Stimulated activated effector memory CD8-positive, alpha-beta T cell treated with anti-CD3 and anti-CD28 coated beads, Interleukin-12 subunit alpha, Interleukin-12 subunit beta, amount 100 ng/mL, for 72 hours (primary cell): ENCODE data around the gene TMEM163.
A peak's percentile ranks its signal among the peaks of the same experiment; 100 is the strongest.

Source experiments
- ATAC-seq: fragments of 150-1000 bp; cut with Tn5 transposase; 2 replicates; pipeline ENCODE4 v1.10.0; 2021
- DNase-seq, 2 donors: peaks; one replicate each; pipeline ENCODE4 v3.0.0; 2021 to 2022; ENCODE audit warnings: low spot score in 2 of 2
- H3K27ac Mint-ChIP-seq: one replicate; pipeline ENCODE4 v1.8.0; 2022; ENCODE audit warnings: mild to moderate bottlenecking, mixed read lengths
- H3K36me3 Mint-ChIP-seq: one replicate; pipeline ENCODE4 v1.8.0; 2022; ENCODE audit warnings: mild to moderate bottlenecking, mixed read lengths
- H3K4me1 Mint-ChIP-seq: one replicate; pipeline ENCODE4 v1.8.0; 2022; ENCODE audit warnings: mixed read lengths
- H3K4me3 Mint-ChIP-seq: one replicate; pipeline ENCODE4 v1.8.0; 2022; ENCODE audit warnings: mild to moderate bottlenecking, mixed read lengths
- H3K9me3 Mint-ChIP-seq: one replicate; pipeline ENCODE4 v1.8.0; 2022; ENCODE audit warnings: mixed read lengths

The TMEM163 gene

DNA sequence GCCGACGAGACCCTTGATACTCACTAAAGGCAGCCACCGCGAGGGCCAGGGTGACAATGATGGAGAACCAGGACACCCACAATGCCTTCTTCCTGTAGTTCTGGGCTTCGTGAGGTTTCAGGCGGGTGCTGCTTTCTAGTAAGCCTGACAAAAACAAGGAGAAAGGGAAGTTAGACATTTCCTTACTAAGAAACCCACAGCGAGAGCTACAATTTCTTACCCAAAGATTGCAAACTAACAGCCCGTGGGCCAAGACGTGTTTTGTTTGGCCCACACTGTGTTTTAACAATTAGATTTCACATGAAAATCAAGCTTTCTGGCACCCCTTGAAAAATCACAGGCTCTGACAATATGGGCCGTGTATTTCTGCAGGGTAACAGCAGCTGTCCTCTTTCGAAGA lies 5.6 kb downstream of the TMEM163 start:
- ATAC-seq = no peak
- Mint-ChIP-seq H3K4me1 (peaks cover 23% of the 10 kb centered on the region), H3K36me3 (no peaks in the 10 kb centered on the region), H3K27ac (no peak overlapping the region), H3K4me3 (no peak overlapping the region), H3K9me3 (no peaks in the 10 kb centered on the region)
- DNase-seq = no peak

DNA sequence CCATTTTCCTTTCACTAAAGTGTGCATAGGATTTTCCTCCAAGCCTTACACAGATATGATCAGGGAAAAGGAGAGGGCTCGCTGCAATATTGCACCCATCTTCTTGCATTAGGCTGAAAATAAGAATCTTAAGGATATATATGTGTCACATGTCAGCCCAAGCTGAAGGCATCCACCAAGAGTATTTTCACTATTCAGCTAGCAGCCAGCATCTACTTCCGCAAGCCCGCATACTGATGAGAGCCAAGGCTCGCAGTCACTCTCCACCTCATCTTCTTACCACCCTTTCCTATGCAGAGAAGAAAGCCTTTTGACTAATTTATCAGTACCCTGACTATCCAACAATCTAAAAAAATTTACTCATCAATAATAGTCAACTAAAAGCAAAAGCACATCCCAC lies 6.1 kb downstream of the TMEM163 start:
- peaks cover 22% of the 10 kb centered on the region for H3K4me1 Mint-ChIP-seq
- no peaks in the 10 kb centered on the region for H3K9me3 Mint-ChIP-seq
- no peak overlapping the region for H3K27ac Mint-ChIP-seq
- no peak overlapping the region for H3K4me3 Mint-ChIP-seq
- DNase-seq = no peak
- no peaks in the 10 kb centered on the region for H3K36me3 Mint-ChIP-seq
- no peak for ATAC-seq

DNA sequence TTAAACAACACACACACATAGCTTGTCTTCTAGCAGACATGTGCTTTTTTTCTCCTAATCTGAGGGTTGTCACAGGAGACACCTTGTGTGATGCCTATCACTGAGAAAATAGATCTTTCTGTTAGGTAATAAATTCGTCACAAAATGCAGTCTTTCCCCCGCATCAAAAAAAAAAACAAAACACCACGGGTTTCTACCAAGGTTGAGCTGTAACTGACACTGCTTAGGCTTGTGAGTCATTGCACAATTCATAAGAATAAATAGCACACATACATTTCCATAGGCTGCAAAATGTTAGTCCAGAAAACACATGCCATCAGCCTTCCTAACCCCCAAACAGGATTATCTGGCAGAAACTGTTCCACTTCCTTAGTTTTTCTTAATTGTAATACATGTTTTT lies 6.5 kb downstream of the TMEM163 start:
- no peaks in the 10 kb centered on the region for H3K36me3 Mint-ChIP-seq
- no peak overlapping the region for H3K27ac Mint-ChIP-seq
- no peak for ATAC-seq
- DNase-seq = no peak
- H3K9me3 Mint-ChIP-seq = no peaks in the 10 kb centered on the region
- H3K4me1 Mint-ChIP-seq = peaks cover 22% of the 10 kb centered on the region
- H3K4me3 Mint-ChIP-seq = no peak overlapping the region

DNA sequence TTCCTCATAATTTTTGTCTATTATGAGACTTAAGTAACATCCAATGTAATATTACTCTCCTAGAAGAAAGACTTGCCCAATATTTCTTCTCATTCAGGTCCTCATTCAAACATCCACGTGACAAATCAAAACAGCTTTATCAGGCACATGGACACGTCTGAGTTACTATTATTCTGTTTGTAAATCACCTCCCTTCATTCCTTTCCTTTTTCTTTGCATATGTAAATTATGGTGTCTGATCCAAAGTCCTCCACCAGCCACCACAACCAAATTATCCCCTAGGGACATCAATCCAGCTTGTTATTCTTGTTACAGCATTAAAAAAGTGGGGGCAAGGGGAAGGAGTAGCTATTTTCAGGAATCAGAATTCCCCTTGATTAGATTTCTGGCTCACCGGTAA lies 7.1 kb downstream of the TMEM163 start:
- H3K4me3 Mint-ChIP-seq = no peak overlapping the region
- ATAC-seq (no peak), DNase-seq (no peak)
- no peaks in the 10 kb centered on the region for H3K9me3 Mint-ChIP-seq
- no peaks in the 10 kb centered on the region for H3K36me3 Mint-ChIP-seq
- no peak overlapping the region for H3K27ac Mint-ChIP-seq
- peaks cover 25% of the 10 kb centered on the region for H3K4me1 Mint-ChIP-seq

DNA sequence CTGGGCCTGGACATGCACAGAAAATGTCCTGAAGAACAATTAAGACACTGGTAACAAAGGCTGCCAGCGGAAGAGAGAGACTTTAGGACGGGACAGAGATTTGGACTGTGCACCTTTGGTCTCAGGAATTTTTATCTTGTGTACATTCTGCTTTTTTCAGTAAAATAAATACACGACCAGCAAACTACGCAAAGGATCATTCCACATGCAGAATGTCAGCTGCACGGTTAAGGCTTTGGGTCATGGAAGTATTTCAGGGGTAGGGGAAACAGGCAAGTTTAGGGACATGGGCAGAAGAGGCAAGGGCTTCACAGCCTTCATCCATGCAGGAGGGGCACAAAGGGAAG lies 11.5 kb downstream of the TMEM163 start:
- peaks cover 20% of the 10 kb centered on the region for H3K4me1 Mint-ChIP-seq
- peaks cover 5% of the 10 kb centered on the region for H3K36me3 Mint-ChIP-seq
- H3K9me3 Mint-ChIP-seq = no peaks in the 10 kb centered on the region
- ATAC-seq = no peak
- DNase-seq = no peak
- peak overlapping the region; percentile 35 for H3K27ac Mint-ChIP-seq
- H3K4me3 Mint-ChIP-seq = no peak overlapping the region

DNA sequence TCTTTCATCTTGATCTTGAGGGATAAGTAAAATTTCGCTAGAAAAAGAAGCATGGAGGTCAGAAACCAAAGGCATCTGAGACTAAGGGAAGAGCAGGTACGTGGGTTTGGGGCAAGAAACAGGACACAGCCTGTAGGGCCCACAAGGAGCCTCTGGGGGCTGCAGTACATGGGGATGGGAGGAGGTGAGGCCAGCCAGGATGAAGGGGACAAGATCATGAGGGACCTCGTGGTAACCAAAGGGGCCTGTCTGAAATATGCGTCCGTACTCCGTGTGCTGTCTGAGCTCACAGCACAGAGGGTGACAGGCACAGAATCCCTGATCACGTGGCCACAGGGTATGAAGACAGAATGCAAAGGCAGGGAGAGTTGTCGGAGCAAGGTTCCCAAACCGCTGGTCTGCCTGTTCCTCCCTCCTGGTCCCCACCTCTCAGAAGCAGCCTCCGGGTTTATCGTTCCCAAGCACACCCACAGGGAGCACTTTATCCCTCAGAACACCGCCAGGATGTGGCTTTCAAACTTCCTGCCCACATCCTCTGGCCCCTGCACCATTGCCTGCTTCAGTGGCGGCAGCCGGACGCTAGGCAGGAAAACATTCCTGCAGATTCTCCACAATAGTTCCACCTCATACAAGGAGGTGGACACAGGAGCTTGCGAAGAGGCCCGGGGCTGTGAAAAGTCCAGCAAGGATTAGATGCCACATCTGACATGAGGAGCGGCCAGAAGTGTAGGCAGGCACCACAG lies 12.0 kb downstream of the TMEM163 start:
- Mint-ChIP-seq H3K4me1 (peaks cover 20% of the 10 kb centered on the region), H3K9me3 (no peaks in the 10 kb centered on the region), H3K4me3 (peak overlapping the region; percentile 42), H3K27ac (peak overlapping the region; percentile 35), H3K36me3 (peaks cover 5% of the 10 kb centered on the region)
- DNase-seq (no peak), ATAC-seq (peak; percentile 73)

DNA sequence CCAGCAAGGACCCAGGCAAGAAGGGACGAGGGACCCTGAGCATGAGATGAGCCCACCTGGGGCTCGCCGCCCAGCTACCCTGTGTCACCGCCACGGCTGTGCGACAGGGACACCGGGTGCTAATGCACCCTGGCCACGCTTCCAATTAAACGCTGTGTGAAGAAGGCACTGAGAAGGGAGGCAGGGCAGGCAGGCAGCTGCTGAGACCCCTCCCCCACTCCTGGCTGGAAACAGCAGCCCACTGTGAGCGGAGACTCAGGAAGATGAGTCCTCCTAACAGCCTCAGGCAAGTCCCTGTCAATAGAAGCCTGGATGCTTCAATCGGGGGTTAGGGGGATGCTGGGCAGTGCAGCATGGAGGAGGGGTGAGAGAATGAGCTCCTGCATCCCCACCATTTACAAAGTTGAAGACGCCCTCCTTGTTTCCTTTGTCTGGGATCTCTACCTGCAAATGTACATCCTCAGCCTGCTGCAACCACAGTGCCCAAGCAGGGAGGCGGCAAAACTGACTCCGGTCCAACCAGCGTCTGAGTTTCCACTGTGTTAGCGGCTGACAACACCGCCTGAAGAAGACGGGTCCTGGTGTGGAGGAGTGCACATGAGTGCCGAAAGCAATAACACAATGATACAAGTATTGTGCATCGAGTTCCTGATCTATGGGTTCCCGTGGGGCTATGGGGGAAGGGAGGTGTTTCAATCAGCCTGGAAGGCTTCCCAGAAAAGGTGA lies 12.8 kb downstream of the TMEM163 start:
- ATAC-seq (no peak), DNase-seq (no peak)
- H3K36me3 Mint-ChIP-seq = peaks cover 5% of the 10 kb centered on the region
- H3K9me3 Mint-ChIP-seq = no peaks in the 10 kb centered on the region
- H3K4me3 Mint-ChIP-seq = peak overlapping the region; percentile 42
- H3K4me1 Mint-ChIP-seq = peaks cover 20% of the 10 kb centered on the region
- peak overlapping the region; percentile 35 for H3K27ac Mint-ChIP-seq

DNA sequence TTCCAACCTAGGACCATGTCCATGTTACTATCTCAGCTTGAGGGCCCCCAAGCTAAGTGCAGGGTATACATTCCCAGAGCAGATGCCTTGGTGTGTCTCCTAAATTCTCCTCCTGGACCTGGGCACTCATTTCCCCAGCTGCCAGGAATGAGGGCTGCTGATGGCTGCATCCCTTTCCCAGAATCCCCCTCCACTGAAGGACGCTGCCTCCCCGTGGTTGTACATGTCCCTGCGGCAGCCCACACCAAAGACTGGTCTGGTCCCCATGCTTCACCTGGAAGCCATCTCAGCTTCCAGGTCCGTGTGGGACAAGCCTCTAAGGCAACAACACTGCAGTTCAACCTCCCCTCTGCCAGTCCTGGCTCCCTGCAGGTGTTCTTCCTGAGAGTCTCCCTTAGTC lies 14.6 kb downstream of the TMEM163 start:
- peaks cover 20% of the 10 kb centered on the region for H3K4me1 Mint-ChIP-seq
- no peak for ATAC-seq
- H3K4me3 Mint-ChIP-seq = no peak overlapping the region
- no peak for DNase-seq
- no peaks in the 10 kb centered on the region for H3K9me3 Mint-ChIP-seq
- peaks cover 5% of the 10 kb centered on the region for H3K36me3 Mint-ChIP-seq
- no peak overlapping the region for H3K27ac Mint-ChIP-seq

DNA sequence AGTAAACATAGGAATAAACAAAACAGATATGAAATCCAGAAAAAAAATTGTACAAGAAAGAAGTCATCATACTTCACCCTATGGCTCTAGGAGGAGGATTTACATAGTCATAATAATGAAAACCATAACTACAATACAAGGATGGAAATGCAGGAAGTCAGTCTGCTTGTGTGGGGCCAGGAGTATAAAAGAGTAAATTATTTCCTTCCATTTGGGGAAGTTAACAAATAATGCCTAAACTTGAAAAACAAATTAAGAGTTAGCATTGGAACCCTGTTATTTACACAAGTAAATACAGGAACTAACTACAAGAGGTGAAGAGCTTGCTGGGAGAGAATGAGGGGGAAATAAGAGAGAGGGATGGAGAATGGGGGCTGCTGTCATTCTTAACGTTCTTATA lies 15.4 kb downstream of the TMEM163 start:
- Mint-ChIP-seq H3K4me3 (no peak overlapping the region), H3K9me3 (no peaks in the 10 kb centered on the region), H3K4me1 (peaks cover 20% of the 10 kb centered on the region), H3K27ac (no peak overlapping the region), H3K36me3 (peaks cover 5% of the 10 kb centered on the region)
- DNase-seq = no peak
- ATAC-seq = no peak

DNA sequence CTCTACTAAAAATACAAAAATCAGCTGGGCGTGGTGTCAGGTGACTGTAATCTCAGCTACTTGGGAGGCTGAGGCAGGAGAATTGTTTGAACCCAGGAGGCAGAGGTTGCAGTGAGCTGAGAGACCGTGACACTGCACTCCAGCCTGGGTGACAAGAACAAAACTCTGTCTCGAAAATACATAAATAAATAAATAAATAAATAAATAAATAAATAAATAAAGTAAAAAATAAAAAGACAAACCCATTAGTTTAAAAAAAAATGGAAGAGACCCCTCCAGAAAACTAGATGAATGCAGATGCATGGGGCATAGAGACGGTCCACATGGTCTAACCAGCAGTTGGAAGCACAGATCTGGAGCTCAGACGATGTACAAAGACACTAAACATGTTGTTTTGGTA lies 18.1 kb downstream of the TMEM163 start:
- H3K4me1 Mint-ChIP-seq = peaks cover under 1% of the 10 kb centered on the region
- H3K36me3 Mint-ChIP-seq = no peaks in the 10 kb centered on the region
- ATAC-seq (no peak), DNase-seq (no peak)
- no peak overlapping the region for H3K27ac Mint-ChIP-seq
- H3K9me3 Mint-ChIP-seq = no peaks in the 10 kb centered on the region
- H3K4me3 Mint-ChIP-seq = no peak overlapping the region

DNA sequence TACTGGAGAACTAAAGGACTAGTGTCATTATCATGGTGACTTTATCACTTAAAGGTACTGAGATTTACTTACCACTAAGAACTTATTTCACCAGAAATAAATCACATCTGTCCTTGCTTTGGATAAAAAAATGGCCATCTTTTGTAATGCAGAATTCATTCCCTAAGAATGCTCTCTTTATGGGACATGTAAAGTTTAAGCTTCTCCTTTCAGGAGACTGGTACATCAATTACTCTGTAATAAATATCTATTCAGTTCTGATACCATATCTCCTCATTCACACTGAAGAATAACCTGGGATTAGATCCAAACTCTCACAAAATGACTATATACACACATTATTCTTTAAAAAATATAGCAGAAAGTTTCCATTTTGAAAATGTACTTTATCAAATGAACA lies 24.4 kb downstream of the TMEM163 start:
- Mint-ChIP-seq H3K27ac (no peak overlapping the region), H3K9me3 (no peaks in the 10 kb centered on the region), H3K4me3 (no peak overlapping the region), H3K4me1 (no peaks in the 10 kb centered on the region), H3K36me3 (no peaks in the 10 kb centered on the region)
- DNase-seq (no peak), ATAC-seq (no peak)

DNA sequence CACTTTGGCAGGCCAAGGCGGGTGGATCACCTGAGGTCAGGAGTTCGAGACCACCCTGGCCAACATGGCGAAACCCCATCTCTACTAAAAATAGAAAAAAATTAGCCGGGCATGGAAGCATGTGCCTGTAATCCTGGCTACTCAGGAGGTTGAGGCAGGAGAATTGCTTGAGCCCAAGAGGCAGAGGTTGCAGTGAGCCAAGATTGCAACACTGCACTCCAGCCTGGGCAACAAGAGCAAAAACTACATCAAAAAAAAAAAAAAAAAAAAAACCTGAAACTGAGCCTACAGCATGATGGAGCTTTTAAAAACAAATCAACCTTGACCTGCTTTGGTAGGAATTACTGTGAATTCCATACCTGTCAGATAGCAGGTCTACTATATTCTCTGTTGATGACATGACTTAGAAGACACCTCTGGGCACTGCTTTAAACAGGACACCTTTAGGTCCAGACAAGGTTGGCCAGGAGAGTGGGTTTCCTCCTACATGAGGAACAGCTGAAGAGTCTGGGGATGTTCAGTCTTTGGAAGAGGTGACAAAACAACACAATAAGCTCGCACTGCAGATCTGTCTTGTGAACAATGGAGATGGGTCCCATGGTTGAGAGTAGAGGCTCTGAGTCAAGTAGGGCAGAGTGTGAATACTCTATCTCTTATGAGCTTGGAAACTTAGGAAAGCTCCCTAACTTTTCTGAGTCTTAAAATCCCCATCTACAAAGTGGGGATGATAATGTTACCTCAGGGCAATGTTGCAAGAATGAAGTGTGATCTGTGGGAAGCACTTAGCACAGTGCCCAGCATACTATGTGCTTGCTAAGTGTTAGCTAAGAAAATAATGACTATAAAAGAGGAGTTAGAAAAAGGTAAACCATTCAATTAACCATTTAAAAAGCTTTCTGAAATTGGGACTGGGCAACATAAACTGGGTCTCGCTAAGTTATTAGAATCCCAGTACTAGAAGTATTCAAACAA lies 25.2 kb downstream of the TMEM163 start:
- no peak for DNase-seq
- no peaks in the 10 kb centered on the region for H3K36me3 Mint-ChIP-seq
- H3K27ac Mint-ChIP-seq = no peak overlapping the region
- no peak overlapping the region for H3K4me3 Mint-ChIP-seq
- no peaks in the 10 kb centered on the region for H3K9me3 Mint-ChIP-seq
- ATAC-seq = no peak
- H3K4me1 Mint-ChIP-seq = no peaks in the 10 kb centered on the region

DNA sequence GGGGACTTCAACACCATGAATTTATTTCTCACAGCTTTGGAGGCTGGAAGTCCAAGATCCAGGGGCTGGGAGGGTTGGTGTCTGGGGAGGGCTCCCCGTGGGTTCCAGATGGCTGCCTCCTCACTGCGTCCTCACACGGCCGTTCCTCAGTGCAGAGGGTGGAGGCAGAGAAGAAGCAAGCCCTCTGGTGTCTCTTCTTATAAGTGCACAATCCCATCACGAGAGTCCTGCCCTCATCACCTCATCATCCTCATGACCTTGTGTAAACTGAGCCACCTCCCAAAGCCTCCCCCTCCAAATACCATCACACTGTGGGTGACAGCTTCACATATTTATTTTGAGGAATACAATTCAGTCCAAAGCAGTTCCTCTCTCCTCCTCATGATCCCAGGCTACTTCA lies 26.3 kb downstream of the TMEM163 start:
- no peaks in the 10 kb centered on the region for H3K9me3 Mint-ChIP-seq
- H3K27ac Mint-ChIP-seq = no peak overlapping the region
- no peak for DNase-seq

DNA sequence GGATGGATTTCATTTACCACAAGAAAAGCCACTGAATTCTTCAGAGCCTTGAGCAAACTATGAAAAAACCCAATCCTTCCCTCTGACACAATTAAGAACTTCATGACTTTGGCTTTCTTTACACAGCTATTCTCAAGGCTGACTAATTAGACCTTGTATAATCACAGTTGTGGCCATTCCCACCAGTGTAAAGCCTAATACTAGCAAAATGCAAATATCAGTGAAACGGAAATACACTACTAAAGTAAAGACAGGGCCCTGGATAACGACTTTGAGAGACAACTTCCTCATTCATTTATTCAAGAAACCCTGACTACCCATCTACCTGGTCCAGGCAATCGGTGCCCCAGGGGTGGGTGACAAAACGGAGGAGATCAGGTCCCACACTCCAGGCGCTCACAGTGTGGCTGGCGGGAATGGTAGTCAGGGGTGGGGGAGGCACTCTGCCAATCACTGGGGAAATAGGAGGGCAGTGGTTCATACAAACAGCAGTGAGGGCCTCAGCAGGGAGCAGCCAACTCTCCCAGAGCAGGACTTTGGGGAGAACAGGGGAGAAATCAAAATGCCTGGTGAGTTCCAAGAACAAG lies 28.1 kb downstream of the TMEM163 start:
- no peak for DNase-seq
- H3K36me3 Mint-ChIP-seq = no peaks in the 10 kb centered on the region
- no peak overlapping the region for H3K27ac Mint-ChIP-seq
- no peaks in the 10 kb centered on the region for H3K9me3 Mint-ChIP-seq
- H3K4me3 Mint-ChIP-seq = no peak overlapping the region
- H3K4me1 Mint-ChIP-seq = peaks cover 8% of the 10 kb centered on the region
- no peak for ATAC-seq

More for the DNA sequence above, 26.3 kb downstream of the TMEM163 start:
- no peaks in the 10 kb centered on the region for H3K36me3 Mint-ChIP-seq
- no peaks in the 10 kb centered on the region for H3K4me1 Mint-ChIP-seq
- no peak overlapping the region for H3K4me3 Mint-ChIP-seq
- ATAC-seq = peak; percentile 88

DNA sequence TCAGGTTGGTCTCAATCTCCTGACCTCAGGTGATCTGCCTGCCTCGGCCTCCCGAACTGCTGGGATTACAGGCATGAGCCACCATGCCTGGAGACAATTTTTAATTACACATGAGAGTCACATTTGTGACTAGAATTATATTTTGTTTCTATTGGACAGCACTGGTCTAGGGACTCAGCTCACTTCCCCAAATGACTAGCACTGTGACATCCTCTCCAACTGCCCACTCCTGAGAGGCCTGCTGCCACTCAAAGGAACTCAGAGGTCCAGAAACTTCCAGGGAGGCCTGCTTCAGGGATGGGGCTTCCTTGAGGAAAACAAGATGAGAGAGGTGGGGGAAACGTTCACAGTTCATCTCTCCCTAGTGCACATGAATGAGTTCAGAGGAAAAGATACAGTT lies 29.5 kb downstream of the TMEM163 start:
- Mint-ChIP-seq H3K9me3 (no peaks in the 10 kb centered on the region), H3K4me1 (peaks cover 9% of the 10 kb centered on the region), H3K27ac (no peak overlapping the region), H3K4me3 (no peak overlapping the region), H3K36me3 (no peaks in the 10 kb centered on the region)
- no peak for DNase-seq
- ATAC-seq = no peak
